HG02870 (cell line): Measurements from ENCODE around the gene SPIN1.

Experiments
- ATAC-seq: cut with Tn5 transposase; IDR thresholded peaks from one replicate; pipeline ENCODE4 v1.9.1; 2021; ENCODE audit warnings: mild to moderate bottlenecking, moderate library complexity; ENCODE audit not compliant: unreplicated experiment

SPIN1 gene

DNA sequence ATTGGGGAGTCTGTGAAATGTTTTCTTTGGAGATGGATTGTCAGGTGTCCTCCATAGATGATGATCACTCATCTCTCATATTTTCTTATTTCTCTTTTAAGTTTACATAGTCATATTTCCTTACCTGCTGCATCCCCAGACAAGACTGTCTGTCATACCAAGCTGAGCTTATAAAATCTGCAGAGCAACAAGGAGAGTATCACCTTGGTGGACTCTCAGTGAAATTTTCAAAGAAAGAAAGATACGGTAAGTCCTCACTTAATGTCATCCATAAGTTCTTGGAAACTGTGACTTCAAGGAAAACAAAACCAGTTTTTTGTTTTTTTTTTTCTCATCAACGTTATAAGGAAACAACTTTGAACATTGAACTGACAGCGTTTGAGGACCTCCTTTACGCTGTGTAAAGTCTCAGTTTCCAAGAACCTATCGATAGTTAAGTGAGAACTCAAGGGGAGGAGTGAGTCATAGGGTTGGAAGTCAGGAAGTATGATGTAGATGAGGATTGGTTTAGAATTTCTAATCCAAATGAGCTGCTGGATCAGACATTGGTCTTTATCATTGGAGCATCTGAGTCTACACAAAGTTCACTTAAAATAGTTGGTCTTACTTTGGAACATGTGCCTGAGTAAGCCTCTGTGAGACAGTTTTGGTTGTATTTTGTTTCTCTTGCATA lies 45.5 kb downstream of the SPIN1 start:
- no peak for ATAC-seq

DNA sequence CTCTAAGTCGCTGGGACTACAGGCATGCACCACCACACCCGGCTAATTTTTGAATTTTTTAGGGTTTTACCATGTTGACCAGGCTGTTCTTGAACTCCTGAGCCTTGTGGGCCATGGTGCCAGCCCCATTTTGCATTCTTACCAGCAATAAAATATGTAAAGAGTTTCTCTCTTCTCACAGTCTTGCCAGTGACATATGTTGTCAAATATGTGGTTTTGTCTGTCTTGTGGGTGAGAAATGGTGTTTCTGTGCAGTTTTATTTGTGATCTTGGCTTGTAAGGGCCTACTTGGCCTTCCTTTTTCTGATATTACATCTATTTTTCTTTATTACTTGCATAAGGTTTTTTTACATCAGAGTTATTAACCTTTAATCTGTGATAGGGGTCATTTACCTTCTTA lies 47.1 kb downstream of the SPIN1 start:
- ATAC-seq: no peak

DNA sequence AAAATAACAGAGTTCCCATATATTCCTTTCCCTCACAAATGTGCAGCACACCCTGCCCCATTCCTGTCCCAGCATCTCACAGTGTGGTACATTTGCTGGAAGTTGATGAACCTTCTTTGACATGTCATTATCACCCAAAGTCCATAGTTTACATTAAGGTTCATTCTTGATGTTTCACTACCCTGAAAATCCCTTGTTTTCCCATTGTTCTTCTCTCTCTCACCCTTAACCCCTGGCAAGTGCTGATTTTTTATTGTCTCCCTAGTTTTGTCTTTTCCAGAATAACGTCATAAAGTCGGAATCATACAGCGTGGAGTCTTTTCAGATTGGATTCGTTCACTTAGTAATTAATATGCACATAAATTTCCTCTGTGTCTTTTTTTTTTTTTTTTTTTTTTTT lies 48.1 kb downstream of the SPIN1 start:
- no peak for ATAC-seq

DNA sequence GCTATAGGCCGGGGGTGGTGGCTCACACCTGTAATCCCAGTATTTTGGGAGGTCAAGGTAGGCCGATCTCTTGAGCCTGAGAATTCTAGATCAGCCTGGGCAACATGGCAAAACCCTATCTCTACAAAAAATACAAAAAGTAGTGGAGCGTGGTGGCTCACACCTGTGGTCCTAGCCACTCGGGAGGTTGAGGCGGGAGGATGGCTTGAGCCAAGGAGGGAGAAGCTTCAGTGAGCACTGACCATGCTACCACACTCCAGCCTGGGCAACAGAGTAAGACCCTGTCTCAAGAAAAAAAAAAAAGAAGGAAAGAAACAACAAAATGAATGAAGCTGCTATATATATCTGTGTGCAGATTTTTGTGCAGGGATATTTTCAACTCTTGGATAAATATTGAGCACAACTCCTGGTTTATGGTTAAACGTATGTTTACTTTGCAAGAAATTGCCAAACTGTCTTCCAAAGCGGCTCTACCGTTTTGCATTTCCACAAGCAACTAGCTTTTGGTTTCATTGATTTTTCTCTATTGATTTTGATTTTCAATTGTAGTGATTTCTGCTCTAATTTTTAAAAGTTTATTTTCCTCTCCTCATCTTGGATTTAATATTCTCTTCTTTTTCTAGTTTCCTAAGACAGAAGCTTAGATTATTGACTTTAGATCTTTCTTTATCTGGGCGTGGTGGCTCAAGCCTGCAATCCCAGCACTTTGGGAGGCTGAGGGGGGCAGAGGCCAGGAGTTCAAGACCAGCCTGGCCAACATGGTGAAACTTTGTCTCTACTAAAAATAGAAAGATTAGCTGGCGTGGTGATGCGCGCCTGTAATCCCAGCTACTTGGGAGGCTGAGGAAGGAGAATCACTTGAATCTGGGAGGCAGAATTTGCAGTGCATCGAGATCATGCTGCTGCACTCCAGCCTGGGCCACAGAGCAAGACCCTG lies 49.2 kb downstream of the SPIN1 start:
- no peak for ATAC-seq

DNA sequence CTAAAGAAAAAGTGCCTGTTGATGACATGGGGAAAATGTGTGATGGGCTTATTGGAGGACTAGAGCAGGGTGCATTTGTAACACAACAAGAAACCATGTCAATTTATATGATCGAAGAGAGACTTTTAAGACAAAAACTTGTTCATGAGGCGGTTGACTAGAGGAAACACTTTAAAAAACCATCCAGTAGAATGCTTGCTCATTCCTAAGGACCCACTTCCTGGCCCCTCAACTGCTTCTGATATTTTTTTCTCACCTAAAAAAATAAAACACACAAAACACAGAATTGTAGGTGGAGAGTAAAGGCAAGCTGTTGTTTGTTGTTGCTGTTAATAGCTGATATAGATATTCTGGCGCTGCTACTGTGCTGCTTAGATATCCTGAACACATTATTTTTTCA lies 50.6 kb downstream of the SPIN1 start:
- no peak for ATAC-seq

DNA sequence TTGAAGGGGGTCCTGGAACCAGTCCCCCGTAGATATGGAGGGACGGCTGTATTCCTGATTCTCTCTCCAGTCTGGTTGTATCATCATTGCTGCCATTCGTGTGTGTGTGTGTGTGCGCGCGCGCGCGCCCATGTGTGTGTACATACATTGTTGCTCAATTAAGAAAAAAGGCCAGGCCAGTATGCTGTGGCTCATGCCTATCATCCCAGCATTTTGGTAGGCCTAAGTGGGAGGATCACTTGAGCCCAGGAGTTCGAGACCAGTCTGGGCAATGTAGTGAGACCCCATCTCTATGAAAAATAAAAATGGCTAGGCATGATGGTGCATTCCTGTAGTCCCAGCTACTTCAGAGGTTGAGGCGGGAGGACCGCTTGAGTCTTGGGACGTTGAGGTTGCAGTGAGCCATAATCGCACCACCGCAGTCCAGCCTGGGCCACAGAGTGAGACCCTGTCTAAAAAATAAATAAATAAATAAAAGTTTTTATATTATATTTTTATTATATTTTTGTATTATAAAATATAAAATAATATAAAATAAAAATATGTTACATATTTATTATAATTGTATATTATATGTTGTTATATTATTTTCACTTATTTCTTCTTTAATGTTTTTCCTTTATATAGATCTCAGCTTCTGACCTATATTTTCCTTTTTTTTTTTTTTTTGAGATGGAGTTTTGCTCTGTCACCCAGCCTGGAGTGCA lies 53.2 kb downstream of the SPIN1 start:
- no peak for ATAC-seq

DNA sequence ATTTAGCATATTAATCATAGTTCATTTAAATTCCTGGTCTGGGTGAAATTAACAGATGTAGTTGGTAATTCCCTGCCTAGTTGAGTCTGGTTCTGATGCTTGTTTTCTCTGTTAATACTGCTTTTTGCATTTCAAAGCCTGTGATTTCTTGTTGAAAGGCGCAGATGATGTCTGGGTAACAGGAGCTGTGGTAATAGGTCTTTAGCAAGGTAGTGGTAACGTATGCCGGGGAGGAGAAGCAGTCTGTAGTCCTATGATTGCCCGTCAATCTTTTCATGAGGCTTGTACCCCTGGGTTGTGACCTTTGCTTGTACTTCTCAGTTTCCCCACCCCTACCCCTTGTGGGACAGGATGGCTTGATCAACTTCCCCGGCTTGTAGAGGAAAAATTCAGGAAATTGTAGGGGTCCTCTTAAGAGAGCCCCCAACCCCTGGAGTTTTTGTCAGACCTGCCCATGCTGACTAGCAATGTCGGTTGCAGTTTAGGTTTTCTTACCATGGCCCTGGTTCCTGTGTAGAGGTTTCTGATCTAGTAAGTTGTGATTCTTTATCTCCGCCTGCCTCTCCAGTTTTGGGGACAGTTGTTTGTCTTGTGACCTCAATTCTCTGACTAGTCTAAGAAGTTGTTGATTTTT lies 55.4 kb downstream of the SPIN1 start:
- ATAC-seq: no peak

DNA sequence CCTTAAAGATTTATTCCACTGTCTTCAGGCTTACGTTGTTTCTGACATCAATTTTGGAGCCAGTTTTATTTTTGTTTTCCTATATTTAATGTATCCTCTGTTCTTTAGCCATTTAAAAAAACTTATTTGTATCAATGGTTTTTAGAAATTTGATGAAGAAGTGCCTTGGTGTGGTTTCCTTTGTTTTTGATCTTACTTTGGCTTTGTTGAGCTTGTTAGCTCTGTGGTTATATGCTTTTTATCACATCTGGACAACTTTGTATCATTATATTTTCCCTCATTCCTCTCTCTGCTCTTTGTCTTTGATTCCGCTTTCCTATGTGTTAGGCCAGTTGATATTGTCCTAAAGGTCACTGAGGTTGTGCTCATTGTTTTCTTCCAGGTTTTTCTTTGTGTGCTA lies 58.5 kb downstream of the SPIN1 start:
- no peak for ATAC-seq

DNA sequence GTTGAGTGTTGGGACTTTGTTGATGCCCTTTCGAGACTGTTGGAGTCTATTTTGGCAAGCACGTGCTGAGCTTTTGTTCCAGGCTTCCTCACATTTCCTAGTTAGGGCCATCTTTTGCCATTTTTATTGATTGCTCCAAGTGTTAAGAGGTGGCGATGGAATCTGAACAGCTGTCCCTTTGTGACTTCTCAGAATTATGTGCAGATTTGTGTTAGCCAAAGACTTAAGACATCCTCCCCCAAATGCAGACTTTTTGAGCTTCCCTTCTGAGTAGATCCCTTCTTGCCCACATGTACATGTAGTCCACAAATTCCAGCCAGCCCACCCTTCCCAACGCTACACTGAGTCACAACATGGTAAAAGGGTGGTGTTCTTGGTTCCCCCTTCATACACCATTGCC lies 59.2 kb downstream of the SPIN1 start:
- ATAC-seq: no peak

DNA sequence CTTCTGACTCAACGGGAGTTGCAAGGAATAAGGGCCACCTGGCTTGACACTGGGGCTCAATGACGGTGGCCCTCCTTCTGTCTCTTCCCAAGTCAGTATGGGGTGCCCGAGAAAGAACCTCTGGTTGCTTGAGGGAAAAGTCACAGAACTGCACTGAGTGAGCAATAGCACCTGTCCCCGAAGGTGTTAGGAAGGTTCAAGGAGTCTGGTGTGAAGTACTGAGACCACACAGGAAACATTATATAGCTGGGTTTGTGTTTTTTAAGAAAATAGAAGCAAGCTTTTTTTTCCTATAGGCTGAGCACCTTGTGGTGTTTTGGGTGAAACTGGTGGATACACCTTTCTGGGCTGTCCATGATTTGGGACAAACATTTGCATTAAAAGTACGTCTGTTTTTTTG lies 62.9 kb downstream of the SPIN1 start:
- no peak for ATAC-seq

DNA sequence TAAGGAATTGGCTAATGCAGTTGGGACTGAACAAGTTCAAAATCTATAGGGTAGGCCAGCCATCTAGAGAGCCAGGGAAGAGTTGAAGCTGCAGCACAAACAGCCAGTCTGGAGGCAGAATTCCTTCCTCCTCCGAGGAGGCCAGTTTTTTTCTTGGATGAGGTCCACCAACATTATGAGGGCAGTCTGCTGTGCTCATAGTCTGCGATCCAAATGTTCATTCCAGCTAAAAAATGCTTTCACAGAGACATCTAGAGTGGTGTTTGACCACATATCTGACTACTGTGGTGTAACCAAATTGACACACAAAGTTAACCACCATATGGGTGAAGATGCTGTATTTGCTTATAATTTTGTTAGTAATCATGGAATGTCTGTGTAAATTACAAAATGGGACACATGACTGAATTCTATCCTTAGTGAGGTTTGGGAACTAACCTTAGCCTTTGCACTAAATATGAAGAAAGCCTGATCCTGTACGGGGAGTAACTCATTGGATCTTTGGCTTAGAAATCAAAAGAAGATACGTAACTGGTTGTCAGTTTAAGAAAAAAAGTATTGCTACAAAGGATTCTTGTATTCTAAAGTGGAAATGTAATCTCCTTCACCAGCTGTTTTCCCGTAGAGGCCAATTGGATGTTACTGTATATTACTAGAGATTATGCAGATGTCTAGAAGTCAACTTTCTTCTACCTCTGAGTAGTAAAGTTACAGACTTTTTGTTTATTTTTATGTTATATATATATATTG lies 70.6 kb downstream of the SPIN1 start:
- no peak for ATAC-seq

DNA sequence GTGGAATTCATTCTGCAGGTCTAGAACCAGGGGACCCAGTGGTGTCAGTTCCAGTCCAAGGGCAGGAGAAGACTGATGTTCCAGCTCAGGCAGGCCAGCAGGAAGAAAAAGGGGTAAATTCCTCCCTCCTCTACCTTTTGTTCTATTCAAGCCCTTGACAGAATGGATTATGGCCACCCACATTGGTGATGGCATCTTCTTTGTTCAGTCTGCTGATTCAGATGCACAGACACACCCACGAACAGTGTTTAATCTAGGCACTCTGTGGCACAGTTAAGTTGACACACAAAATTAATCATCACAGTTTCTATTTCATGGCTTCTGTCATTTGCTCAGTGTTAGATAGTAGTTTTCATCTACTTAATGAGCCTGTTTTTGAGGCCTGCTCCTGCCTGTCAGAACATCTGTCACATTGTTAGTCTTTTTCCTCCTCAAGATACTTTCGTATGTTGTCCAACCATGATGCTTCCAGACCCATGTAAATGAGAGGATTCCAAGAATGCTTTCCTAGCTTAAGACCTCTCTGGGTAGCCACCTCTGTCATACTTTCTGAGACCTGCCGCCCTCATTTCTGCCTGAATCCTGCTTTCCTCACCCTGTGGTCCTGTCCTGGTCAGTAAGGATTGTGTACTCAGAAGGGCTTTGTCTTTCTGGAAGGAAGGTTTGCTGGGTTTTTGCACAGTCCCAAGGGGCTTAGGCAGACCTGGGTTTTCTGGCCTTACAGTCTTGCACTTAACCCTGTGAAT lies 72.5 kb downstream of the SPIN1 start:
- no peak for ATAC-seq

DNA sequence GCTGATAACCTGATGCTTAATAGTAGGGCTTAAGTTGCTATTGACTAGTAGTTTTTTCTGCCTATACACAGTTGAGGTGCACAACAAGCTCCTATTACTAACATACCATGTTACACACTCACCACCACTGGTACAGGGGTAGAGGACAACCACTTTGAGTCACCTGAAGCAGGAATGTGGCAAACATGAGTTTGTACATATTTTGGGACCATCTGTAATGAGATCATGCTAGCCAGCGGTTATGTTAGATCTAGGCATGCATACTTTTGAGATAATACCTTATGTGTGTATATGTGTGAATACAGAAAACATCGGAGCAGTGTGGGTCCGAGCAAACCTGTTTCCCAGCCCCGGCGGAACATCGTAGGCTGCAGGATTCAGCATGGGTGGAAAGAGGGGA lies 73.9 kb downstream of the SPIN1 start:
- no peak for ATAC-seq

DNA sequence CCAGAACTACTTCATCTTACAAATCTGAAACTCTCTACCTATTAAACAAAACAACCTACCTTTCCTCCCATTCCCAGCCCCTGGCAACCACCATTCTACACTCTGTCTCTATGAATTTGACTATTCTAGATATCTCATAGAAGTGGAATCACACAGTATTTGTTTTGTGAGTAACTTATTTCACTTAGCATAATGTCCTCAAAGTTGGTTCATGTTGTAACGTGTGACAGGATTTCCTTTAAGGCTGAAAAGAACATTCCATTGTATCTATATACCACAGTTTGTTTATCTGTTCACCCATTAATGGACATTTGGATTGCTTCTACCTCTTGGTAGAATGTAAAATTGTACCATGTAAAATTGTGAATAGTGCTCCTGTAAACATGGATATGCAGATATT lies 76.6 kb downstream of the SPIN1 start:
- ATAC-seq: no peak

DNA sequence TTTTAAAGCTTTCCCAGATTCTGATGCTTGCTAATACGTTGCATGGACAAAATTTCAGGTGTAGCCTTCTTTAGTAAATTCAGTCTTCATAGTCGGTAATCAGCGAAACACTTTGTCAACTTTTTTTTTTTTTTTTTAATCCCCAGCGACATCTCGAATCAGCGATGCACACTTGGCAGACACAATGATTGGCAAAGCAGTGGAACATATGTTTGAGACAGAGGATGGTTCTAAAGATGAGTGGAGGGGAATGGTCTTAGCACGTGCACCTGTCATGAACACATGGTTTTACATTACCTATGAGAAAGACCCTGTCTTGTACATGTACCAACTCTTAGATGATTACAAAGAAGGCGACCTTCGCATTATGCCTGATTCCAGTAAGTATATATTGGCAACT lies 80.0 kb downstream of the SPIN1 start:
- ATAC-seq: no peak

DNA sequence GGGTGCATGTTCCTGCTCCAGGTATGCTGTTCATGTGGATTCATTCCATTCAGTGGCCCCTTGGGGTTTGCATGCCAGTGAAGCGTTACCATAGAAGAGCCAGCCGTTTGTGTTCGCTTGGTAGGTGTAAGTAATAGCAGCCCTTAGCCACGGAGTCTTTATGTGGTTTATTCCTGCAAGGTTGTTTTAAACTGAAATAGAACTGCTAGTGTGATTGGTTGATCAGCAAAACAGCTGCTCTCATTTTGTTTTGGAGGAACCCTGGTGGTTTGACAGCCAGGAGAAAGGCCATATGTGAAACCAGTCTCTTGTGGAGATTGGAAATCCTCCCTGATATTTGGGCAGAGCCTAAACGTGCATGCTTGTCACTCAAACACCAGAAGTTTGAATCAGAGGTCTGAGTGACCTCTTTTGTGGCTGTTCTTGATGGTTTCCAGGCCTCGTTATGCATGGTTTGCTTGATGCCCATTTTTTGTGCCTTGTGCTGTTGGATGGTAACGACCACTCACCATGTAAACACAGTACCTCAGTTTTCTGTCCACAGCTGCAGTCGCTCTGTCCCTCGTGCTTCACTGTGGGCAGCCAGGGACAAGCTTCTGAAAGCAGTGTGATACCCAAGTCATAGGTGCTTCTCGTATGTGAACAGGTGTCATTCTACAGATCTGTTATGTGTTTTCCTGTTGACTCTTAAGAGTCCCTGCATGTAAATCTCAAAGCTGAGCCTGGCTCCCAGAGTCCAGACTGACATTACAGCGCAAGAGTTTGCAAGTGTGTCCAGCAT lies 88.4 kb downstream of the SPIN1 start:
- no peak for ATAC-seq

DNA sequence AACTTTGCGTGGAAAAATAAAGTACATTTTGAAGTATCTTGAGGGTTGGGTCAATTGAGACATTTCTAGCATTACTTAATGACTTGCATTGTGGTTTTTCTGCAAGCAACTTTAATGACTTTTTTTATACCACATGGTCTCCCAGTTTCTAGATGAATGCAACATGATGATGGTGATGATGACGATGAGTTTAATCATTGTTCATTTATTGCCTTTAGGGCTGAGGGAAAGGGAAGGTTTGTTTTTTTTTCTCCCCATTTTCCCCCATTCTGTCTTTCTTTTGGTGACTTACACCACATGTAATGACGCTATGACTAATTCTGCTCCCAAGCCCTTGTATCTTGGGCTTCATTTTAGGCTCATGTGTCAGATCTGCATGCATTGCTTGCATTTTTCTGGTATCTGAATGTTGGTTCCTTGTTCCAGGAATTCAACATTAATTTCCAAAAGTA lies 89.1 kb downstream of the SPIN1 start:
- ATAC-seq: no peak

DNA sequence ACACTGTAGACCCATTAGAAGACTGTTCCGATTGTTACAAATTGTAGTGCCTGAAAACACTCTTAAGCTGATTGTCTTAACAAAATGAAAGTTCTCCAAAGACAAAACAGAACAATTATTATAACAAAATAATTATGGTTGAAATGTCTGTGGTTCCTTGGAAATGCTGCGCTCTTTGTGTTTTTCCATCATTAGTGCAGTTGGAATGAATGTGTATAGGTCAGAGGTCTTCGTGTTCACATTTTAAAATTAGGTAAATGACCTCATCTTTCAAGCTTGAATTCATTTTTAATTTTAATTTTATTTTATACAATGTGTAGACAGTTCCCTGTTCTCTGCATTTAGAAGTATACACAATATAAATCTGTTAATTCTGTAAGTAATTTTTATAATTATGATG lies 90.0 kb downstream of the SPIN1 start:
- ATAC-seq: no peak

DNA sequence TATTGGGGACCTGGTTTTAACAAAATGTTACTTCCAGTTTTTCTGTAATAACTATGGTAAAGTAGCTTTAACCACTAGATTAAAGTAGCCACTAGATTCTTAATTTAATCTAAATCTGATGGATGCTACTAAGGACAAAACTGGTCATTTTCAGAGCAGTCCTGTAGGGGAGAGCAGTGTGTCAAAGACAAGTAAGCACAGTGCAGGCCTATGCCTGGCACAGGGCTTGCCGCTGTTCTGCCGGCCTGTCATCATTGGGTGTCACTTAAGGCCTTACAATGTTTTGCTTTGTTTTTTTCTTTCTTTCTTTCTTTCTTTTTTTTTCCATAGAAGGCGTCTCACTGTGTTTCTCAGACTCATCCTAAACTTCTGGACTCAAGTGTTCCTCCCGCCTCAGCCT lies 93.7 kb downstream of the SPIN1 start:
- ATAC-seq: no peak
